Transverse colon (tissue), 4 donors: ENCODE results near the gene GCNA.

Experiments used
- EP300 ChIP-seq: sonication (generic); formaldehyde crosslinking; IDR thresholded peaks from one replicate; pipeline ENCODE4 v1.6.1; 2017; ENCODE audit warnings: antibody characterized with exemption, low read depth
- POLR2A ChIP-seq: fragments of 450-650 bp; IDR thresholded peaks from one replicate; pipeline ENCODE4 v1.6.1; 2016; ENCODE audit warnings: antibody characterized with exemption, mild to moderate bottlenecking, moderate library complexity
- POLR2AphosphoS5 ChIP-seq, 3 donors: sonication (generic); formaldehyde crosslinking; IDR thresholded peaks; one replicate each; pipeline ENCODE4 v1.6.1; 2016; ENCODE audit warnings: antibody characterized with exemption in 3 of 3
- TF ChIP-seq, protein P1 (sequence below), 5 experiments: fragments of 200-600 bp in 3 of 5; fragments of 450-650 bp in 2 of 5; sonication (generic) in 3 of 5; IDR thresholded peaks; 1 replicate in 2 of 5; 2 replicates in 3 of 5; pipeline ENCODE4 v1.5.1; 2016 to 2017; ENCODE audit warnings: antibody characterized with exemption in 5 of 5, inconsistent platforms in 3 of 5, mild to moderate bottlenecking in 2 of 5, moderate library complexity in 1 of 5

DNA sequence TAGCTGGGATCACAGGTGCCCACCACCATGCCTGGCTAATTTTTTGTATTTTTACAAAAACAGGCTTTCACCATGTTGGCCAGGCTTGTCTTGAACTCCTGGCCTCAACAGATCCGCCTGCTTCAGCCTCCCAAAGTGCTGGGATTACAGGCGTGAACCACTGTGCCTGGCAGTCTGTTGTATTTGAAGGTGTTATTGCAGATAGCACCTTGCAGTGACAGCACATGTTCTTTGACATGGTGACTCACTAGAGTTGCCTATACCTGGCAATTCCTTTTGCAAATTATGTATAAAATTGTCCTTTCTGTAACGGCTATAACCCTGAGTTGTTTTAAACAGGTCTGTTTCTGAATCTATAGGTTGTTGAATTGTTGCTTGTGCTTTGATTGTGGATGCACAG, 37.4 kb upstream of the GCNA start:
- TF ChIP-seq, protein P1, sequence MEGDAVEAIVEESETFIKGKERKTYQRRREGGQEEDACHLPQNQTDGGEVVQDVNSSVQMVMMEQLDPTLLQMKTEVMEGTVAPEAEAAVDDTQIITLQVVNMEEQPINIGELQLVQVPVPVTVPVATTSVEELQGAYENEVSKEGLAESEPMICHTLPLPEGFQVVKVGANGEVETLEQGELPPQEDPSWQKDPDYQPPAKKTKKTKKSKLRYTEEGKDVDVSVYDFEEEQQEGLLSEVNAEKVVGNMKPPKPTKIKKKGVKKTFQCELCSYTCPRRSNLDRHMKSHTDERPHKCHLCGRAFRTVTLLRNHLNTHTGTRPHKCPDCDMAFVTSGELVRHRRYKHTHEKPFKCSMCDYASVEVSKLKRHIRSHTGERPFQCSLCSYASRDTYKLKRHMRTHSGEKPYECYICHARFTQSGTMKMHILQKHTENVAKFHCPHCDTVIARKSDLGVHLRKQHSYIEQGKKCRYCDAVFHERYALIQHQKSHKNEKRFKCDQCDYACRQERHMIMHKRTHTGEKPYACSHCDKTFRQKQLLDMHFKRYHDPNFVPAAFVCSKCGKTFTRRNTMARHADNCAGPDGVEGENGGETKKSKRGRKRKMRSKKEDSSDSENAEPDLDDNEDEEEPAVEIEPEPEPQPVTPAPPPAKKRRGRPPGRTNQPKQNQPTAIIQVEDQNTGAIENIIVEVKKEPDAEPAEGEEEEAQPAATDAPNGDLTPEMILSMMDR (IDR thresholded peaks at IDR 0.05) = no peak
- no peak for TF ChIP-seq POLR2A
- TF ChIP-seq POLR2AphosphoS5 (IDR thresholded peaks at IDR 0.05) = no peak
- no peak for TF ChIP-seq EP300
